ENCODE measurements around the gene DNMBP.
"Not testable (repeated sequence)": the region's sequence is repeated elsewhere in the genome, so short reads cannot be mapped to it uniquely, and the experiment has no call there.

Gene DNMBP

GRCh38 chr10:99916776-99917175 is 93.0 kb downstream of the DNMBP start:
- DNase-seq (ENCODE audit: low read depth): no peak

- no peak for DNase-seq (ENCODE audit: low read depth)
Observed at GRCh38 chr10:99915414-99915813, 94.3 kb downstream of the DNMBP start.

- no peak for DNase-seq (ENCODE audit: low read depth)
Observed at GRCh38 chr10:99914236-99914635, 95.5 kb downstream of the DNMBP start.

GRCh38 chr10:99913831-99914235 is 95.9 kb downstream of the DNMBP start:
- DNase-seq (ENCODE audit: low read depth): no peak

GRCh38 chr10:99912041-99912440 is 97.7 kb downstream of the DNMBP start:
- no peak for DNase-seq (ENCODE audit: low read depth)

- DNase-seq (ENCODE audit: low read depth): no peak
Observed at GRCh38 chr10:99908512-99908911, 101.2 kb downstream of the DNMBP start.

GRCh38 chr10:99906470-99906869 is 103.3 kb downstream of the DNMBP start:
- DNase-seq (ENCODE audit: low read depth): no peak

- no peak for DNase-seq (ENCODE audit: low read depth)
Observed at GRCh38 chr10:99905971-99906370, 103.8 kb downstream of the DNMBP start.

GRCh38 chr10:99895867-99896266 is 113.9 kb downstream of the DNMBP start:
- DNase-seq (ENCODE audit: low read depth): no peak

GRCh38 chr10:99895066-99895465 is 114.7 kb downstream of the DNMBP start:
- not testable (repeated sequence) for DNase-seq (ENCODE audit: low read depth)

GRCh38 chr10:99894613-99895012 is 115.1 kb downstream of the DNMBP start:
- no peak for DNase-seq (ENCODE audit: low read depth)

GRCh38 chr10:99888622-99889021 is 121.1 kb downstream of the DNMBP start:
- DNase-seq (ENCODE audit: low read depth): no peak

- DNase-seq (ENCODE audit: low read depth): no peak
Observed at GRCh38 chr10:99883523-99883922, 126.2 kb downstream of the DNMBP start.

- DNase-seq (ENCODE audit: low read depth): no peak
Observed at GRCh38 chr10:99881371-99881770, 128.4 kb downstream of the DNMBP start.

- DNase-seq (ENCODE audit: low read depth): no peak
Observed at GRCh38 chr10:99880080-99880835, 129.5 kb downstream of the DNMBP start.

GRCh38 chr10:99875473-99875872 is 134.3 kb downstream of the DNMBP start:
- no peak for DNase-seq (ENCODE audit: low read depth)

- DNase-seq (ENCODE audit: low read depth): no peak
Observed at GRCh38 chr10:99874341-99875085, 135.2 kb downstream of the DNMBP start.

GRCh38 chr10:99873846-99874245 is 135.9 kb downstream of the DNMBP start:
- no peak for DNase-seq (ENCODE audit: low read depth)

- DNase-seq (ENCODE audit: low read depth): no peak
Observed at GRCh38 chr10:99872367-99873162, 137.2 kb downstream of the DNMBP start.

- DNase-seq (ENCODE audit: low read depth): peak; percentile 31
Observed at GRCh38 chr10:99870123-99870730, 139.5 kb downstream of the DNMBP start.

GRCh38 chr10:99869581-99870122 is 140.1 kb downstream of the DNMBP start:
- DNase-seq (ENCODE audit: low read depth): no peak

GRCh38 chr10:99867250-99867649 is 142.5 kb downstream of the DNMBP start:
- not testable (repeated sequence) for DNase-seq (ENCODE audit: low read depth)
